Neural cell (in vitro differentiated cells): ENCODE results near the gene PTPRK.

Experiments used
- CTCF ChIP-seq: fragments of 450-650 bp; IDR thresholded peaks from 2 replicates; pipeline ENCODE4 v1.5.1; 2014; ENCODE audit warnings: antibody characterized with exemption, mild to moderate bottlenecking, moderate library complexity; ENCODE audit not compliant: poor library complexity, severe bottlenecking
- EZH2 ChIP-seq: fragments of 200-600, 300-800 bp; shearing (Covaris generic), sonication (generic); IDR thresholded peaks from 2 replicates; pipeline ENCODE4 v1.6.1; 2014; ENCODE audit warnings: antibody characterized with exemption, low read length, borderline replicate concordance, mild to moderate bottlenecking; ENCODE audit not compliant: insufficient read depth, poor library complexity, severe bottlenecking
- POLR2AphosphoS5 ChIP-seq: IDR thresholded peaks from 2 replicates; pipeline ENCODE4 v1.6.1; 2012
- REST ChIP-seq: IDR thresholded peaks from 2 replicates; pipeline ENCODE4 v1.6.1; 2012; ENCODE audit warnings: borderline replicate concordance

- TF ChIP-seq CTCF (no peak), EZH2 (no peak), POLR2AphosphoS5 (no peak), REST (no peak)
Measured at GRCh38 chr6:127924031-127924430, 596.4 kb downstream of the PTPRK start.
